Muscle of arm (tissue), 12 donors: ENCODE data around the gene ST14. TPM values are rescaled to one million over a fixed set of nuclear protein-coding genes. Genes with fewer than 3 reads are reported as not detected.
"Not testable (repeated sequence)": the region's sequence is repeated elsewhere in the genome, so short reads cannot be mapped to it uniquely, and the experiment has no call there.

Experiments
- DNase-seq: peaks from one replicate; pipeline ENCODE4 v3.0.0-alpha.2; 2013
- polyA plus RNA-seq, 12 donors: library from polyadenylated mRNA; unstranded; fragments of 120-200 nt; gene quantifications; one replicate each; pipeline ENCODE4 v1.2.1, GENCODE V29; 2013; ENCODE audit not compliant: insufficient read length in 12 of 12

The ST14 gene
- polyA plus RNA-seq, 12 donors, result 0.21 to 42.4 (median 0.59) TPM; not detected in 1

- DNase-seq, result no peak
These were observed 2.0 kb downstream of the ST14 start for GRCh38 chr11:130161441-130162145.

- DNase-seq, result no peak
These were observed 3.2 kb downstream of the ST14 start for GRCh38 chr11:130162733-130163132.

- DNase-seq, result no peak
These were observed 4.0 kb downstream of the ST14 start for GRCh38 chr11:130163346-130164220.

GRCh38 chr11:130164221-130164570, 4.6 kb downstream of the ST14 start:
- DNase-seq, result no peak

GRCh38 chr11:130165601-130166456, 6.2 kb downstream of the ST14 start:
- no peak for DNase-seq

DNA sequence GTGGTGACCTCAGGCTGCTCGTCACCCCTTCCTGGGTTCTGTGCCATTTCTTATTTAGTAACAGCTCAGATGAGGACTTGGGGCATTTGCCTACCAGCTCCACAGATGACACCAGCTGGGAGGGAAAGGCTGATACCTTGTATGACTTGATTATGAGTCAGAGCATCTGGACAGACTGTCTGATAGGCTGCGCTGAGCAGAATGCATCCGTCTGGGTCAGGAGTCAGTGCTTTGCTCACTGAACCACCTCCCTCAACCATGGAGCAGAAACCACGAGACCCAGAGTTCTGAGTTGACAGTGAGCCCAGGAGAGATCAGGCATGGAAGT, 6.8 kb downstream of the ST14 start:
- no peak for DNase-seq

DNA sequence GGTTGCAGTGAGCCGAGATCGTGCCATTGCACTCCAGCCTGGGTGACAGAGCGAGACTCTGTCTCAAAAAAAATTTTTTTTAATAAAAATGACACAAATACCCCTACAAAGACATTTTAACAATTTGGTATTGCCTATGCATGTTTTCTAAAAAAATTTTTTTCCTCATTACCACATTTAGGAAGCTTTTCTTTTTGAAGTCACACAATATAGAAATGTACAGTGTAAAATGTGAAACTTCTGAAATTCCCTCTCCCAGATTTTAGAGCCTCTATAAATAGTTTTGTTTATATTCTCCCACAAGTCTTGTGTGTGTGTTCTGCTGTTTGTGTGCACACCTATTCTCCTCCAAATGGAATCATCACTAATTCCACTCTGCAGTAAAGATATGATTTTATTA, 7.6 kb downstream of the ST14 start:
- DNase-seq, result no peak

DNA sequence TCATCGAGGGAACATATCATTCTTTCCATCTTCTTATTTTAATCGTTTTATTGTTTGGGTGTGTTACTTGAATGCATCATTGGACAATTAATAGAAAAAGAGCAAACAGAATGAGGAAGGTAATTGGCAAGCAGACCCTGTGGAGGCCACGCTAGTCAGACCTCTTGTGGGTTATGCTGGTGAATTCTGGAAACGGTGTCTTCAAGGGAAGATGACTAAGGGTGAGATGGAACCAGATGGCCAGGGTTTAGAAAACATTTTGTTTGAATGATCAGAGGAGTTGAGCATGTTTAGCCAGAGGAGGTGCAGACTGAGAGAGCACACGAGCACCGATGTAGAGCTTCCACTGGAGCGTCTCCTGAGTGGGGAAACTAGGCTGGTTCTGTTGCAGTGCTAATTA, 8.5 kb downstream of the ST14 start:
- no peak for DNase-seq

DNA sequence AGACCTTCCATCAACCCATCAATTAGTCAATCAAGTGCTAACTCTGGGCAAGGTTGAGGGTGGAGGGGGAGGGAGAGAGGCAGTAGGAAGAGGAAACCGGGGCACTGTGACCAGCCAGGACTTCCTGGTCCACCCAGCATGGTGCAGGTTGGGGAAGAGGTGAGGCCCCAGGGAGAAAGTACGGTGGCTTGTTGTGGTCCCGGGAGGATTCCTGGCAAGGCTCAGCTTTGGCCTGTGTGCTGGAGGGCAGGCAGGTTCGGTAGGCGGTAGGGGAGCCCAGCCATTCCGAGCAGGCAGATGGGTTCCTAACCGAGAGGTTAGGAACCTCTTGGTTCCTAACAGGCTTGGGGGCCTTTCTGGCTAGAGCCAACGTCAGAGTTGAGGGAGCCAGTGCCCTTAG, 10.8 kb downstream of the ST14 start:
- no peak for DNase-seq

- no peak for DNase-seq
These were observed 12.0 kb downstream of the ST14 start for GRCh38 chr11:130171534-130171933.

DNA sequence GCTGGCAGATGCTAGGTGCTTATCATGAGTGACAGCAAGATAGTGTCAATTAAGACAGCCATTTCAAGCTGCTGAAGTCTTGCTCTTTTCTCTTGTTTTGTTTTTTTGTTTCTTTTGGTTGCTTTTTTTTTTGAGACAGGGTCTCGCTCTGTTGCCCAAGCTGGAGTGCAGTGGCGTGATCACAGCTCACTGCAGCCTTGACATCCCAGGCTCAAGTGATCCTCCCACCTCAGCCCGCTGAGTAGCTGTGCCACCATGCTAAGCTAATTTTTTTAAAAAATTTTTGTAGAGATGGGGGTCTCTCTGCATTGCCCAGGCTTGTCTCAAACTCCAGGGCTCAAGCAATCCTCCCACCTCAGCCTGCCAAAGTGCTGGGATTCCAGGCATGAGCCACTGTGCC, 12.4 kb downstream of the ST14 start:
- DNase-seq, result not testable (repeated sequence)

DNA sequence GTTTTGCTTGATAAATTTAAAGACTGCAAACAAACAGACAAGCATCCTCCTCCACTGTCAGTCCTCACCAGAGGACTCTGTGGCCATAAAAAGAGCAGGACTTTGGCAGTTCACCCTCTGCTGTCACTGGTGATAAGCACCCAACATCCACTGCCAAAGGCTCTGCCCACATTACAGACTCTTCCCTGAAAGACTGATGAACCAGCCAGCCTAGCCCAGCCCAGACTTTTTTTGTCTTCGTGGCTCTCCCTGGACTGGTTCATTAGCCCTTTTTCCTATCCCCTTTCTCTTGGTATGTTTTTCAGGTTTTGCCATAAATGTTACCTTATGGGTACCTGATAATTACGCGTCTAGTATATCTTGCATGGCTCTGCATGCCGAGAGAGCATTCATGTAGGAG, 15.1 kb downstream of the ST14 start:
- DNase-seq, result no peak

DNA sequence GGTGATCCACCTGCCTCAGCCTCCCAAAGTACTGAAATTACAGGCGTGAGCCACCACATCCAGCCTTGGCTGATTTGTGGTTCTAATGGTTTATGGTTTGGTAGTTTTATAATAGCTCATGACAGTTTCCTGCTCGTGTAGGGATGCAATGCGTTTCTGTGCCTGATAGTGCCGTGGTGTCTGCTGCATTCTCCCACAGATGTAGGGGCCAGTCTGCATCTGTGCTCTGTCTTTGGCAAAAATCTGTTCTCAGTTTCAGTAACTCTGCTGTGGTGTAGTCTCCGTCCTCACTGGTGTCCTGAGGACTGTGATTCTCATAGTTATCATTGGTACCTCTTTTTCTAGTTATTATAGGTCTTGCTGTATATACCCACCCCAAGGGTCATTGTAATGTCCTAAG, 16.3 kb downstream of the ST14 start:
- DNase-seq, result no peak

- no peak for DNase-seq
These were observed 18.2 kb downstream of the ST14 start for GRCh38 chr11:130177782-130178181.

- peak; percentile 47 for DNase-seq
These were observed 19.1 kb downstream of the ST14 start for GRCh38 chr11:130178441-130179339.

DNA sequence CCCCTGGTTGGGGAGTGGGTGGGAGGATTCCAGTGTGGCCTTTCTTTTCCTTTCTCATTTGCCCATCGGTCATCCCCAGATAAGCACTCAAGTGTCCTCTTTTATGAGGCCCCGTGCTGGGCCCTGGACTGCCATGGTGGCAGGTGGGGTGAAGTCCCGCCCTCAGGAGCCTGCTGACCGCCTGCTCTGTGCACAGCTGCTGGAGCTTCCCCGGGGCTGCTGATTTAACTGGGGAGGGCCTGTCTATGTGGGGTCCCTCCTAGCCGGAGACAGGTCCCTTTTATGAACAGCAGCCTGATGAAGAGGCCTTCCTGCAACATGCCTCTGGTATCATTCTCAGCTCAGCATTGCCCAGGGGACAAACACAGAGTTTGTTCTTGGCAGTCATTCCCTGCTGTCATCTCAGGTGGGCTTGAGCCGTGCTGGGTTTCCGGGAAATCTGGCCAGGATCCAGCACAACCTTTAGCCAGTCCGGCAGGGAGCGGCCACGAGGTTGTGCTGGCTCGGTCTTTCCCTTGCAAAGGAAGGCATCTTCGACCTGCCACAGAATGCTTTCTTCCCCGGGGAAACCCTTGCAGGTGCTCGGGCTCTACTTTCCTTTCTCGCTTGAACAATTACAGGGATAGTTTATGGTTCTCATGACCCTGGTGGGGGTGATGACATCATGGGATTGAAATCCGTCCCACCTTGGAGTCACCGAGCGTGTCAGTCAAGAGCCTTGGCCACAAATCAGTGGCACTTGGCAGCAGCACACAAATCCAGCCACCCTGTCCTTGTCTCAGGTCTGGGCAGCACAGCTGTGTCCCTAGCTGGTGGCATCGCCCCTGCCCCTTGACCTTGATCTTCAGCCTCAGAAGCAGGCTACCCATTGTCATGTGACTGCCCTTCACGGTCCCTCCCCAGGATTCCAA, 20.1 kb downstream of the ST14 start:
- no peak for DNase-seq

DNA sequence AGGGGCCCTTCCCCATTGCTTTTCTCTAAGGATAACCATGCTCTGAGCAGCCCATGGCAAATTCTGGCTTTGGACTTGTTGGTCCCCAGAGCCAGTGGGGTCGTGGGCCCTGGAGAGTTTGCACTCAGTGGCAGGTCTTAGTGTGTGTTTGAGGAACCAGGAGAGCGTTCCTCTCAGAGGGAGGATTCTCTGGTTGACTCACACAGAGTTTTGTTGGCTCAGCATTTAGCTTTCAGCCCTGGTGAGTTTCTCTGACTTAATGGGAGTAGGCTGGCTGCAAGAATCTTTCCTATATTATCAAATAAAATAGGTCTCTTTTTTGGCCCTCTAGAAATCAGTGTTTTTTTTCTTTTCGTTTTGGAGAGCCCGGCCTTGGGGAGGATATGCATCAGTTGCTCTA, 20.9 kb downstream of the ST14 start:
- no peak for DNase-seq

DNA sequence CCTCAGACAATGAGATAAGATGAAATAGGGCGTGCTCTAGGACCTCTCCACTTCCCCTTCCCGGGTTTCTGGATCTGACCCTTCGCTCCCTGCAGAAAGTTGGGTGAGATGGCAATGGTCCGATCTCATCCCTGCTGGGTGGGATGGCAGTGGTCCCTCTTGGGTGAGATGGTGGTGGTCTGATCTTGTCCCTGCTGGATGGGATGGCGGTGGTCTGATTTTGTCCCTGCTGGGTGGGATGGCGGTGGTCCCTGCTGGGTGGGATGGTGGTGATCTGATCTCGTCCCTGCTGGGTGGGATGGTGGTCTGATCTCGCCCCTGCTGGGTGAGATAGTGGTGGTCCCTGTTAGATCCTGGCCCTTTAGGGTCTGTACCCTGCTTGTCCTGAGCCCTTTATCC, 21.3 kb downstream of the ST14 start:
- no peak for DNase-seq

GRCh38 chr11:130181295-130182272, 22.0 kb downstream of the ST14 start:
- DNase-seq, result no peak
